GM12891 (cell line): Measurements from ENCODE around the gene TEKT2.
A peak's percentile ranks its signal among the peaks of the same experiment; 100 is the strongest.

Source experiments
- POLR2A ChIP-seq: IDR thresholded peaks from 2 replicates; pipeline ENCODE4 v1.6.1; 2011; ENCODE audit warnings: low read depth, low read length, control low read depth
- POLR2AphosphoS5 ChIP-seq: IDR thresholded peaks from 2 replicates; pipeline ENCODE4 v1.6.1; 2011; ENCODE audit warnings: low read depth, low read length, control low read depth
- SPI1 ChIP-seq: IDR thresholded peaks from 2 replicates; pipeline ENCODE4 v1.6.1; 2011; ENCODE audit warnings: low read depth, low read length, control low read depth

- peak; percentile 53; the same call in 1 of the 2 replicates for TF ChIP-seq POLR2A
- no peak for TF ChIP-seq POLR2AphosphoS5
- no peak for TF ChIP-seq SPI1
These were observed 5.7 kb downstream of the TEKT2 start for GRCh38 chr1:36089393-36090121.
